Coronary artery (tissue), 2 donors: ENCODE measurements around the gene LRRC75A.

Source experiments
- DNase-seq: peaks from one replicate; pipeline ENCODE4 v3.0.0-alpha.2; 2017; ENCODE audit warnings: low spot score
- H3K27ac ChIP-seq, 2 donors: fragments of 200-600 bp; sonication (generic); one replicate each; pipeline ENCODE4 v1.5.1; 2016 to 2019
- H3K4me3 ChIP-seq: fragments of 200-600 bp; sonication (generic); 2 replicates; pipeline ENCODE4 v1.5.1; 2016; ENCODE audit warnings: mild to moderate bottlenecking, moderate library complexity
- CTCF ChIP-seq: fragments of 200-600 bp; sonication (generic); IDR thresholded peaks from one replicate; pipeline ENCODE4 v1.5.1; 2019; ENCODE audit warnings: antibody characterized with exemption

The LRRC75A gene

GRCh38 chr17:16425698-16426659, 66.0 kb downstream of the LRRC75A start:
- no peak overlapping the region for H3K27ac ChIP-seq
- no peak for TF ChIP-seq CTCF
- no peak overlapping the region for H3K4me3 ChIP-seq
- DNase-seq: no peak

GRCh38 chr17:16425202-16425601, 66.8 kb downstream of the LRRC75A start:
- no peak overlapping the region for H3K27ac ChIP-seq
- H3K4me3 ChIP-seq: no peak overlapping the region
- no peak for TF ChIP-seq CTCF
- DNase-seq: no peak

DNA sequence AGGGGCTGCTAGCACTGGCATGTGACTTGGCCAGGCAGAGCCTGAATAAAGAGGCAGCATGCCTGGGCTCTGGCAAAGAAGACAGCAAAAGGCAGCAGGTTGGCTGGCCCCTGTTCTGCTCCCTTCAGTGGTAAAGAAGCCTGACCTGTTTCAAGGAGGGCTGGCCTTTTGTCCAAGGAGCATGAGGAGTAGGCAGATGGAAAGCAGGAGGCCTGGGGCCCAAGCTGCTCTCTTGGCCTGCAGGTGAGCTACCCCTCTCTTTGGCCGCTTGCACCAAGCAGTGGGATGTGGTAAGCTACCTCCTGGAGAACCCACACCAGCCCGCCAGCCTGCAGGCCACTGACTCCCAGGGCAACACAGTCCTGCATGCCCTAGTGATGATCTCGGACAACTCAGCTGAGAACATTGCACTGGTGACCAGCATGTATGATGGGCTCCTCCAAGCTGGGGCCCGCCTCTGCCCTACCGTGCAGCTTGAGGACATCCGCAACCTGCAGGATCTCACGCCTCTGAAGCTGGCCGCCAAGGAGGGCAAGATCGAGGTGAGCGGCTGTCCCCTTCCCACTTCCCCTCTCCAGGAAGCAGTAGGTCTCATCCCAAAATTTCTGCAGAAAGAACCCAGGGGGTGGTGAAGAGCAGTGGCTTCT, 68.6 kb downstream of the LRRC75A start:
- H3K4me3 ChIP-seq: no peak overlapping the region
- DNase-seq: no peak
- no peak overlapping the region for H3K27ac ChIP-seq
- no peak for TF ChIP-seq CTCF

DNA sequence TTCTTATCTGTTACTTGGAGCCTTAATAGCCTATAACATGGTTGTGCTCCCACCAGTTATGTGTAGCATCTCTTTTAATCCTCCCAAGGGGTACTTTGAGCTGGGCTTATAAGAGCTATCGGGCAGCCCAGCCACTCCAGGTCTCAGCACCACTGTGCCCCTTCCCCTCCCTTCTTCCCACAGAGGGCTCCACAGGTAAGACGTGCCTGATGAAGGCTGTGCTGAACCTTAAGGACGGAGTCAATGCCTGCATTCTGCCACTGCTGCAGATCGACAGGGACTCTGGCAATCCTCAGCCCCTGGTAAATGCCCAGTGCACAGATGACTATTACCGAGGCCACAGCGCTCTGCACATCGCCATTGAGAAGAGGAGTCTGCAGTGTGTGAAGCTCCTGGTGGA, 69.6 kb downstream of the LRRC75A start:
- Histone ChIP-seq H3K27ac (no peak overlapping the region), H3K4me3 (no peak overlapping the region)
- no peak for TF ChIP-seq CTCF
- DNase-seq: no peak

DNA sequence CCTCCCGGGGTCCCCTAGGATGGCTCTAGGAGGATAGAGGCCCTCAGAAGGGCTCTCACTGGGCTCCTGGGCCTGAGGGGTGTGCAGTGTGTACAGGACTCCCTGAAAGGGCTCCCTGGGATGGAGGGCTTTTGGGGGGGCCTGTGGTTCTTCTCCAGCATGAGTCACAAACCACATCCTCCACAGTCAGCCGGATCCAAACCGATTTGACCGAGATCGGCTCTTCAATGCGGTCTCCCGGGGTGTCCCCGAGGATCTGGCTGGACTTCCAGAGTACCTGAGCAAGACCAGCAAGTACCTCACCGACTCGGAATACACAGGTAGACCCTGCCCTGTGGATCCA, 72.1 kb downstream of the LRRC75A start:
- peak overlapping the region; percentile 0 for H3K4me3 ChIP-seq
- peak overlapping the region; percentile 93 to 94 for H3K27ac ChIP-seq
- DNase-seq: no peak
- no peak for TF ChIP-seq CTCF

GRCh38 chr17:16419074-16419928, 72.7 kb downstream of the LRRC75A start:
- Histone ChIP-seq H3K4me3 (peak overlapping the region; percentile 0), H3K27ac (peak overlapping the region; percentile 93 to 94)
- TF ChIP-seq CTCF: no peak
- DNase-seq: no peak
